WTC11 (cell line): ENCODE measurements around the gene TBCB.

ENCODE experiments used
- CREM ChIP-seq: sonication (generic); formaldehyde crosslinking; IDR thresholded peaks from 2 replicates; pipeline ENCODE4 v1.8.1; 2022; ENCODE audit warnings: mild to moderate bottlenecking, missing genetic modification reagents, moderate library complexity
- CTCF ChIP-seq: fragments of 200-600 bp; IDR thresholded peaks from 2 replicates; pipeline ENCODE4 v1.8.0; 2022; ENCODE audit warnings: antibody characterized with exemption
- STAT6 ChIP-seq: sonication (generic); formaldehyde crosslinking; conservative IDR thresholded peaks from 2 replicates; pipeline ENCODE4 v1.8.1; 2023; ENCODE audit warnings: mild to moderate bottlenecking, low read depth, missing genetic modification reagents, moderate library complexity
- TF ChIP-seq, protein P1 (sequence below): sonication (generic); formaldehyde crosslinking; IDR thresholded peaks from 2 replicates; pipeline ENCODE4 v1.8.0; 2022; ENCODE audit warnings: mild to moderate bottlenecking, missing genetic modification reagents

DNA sequence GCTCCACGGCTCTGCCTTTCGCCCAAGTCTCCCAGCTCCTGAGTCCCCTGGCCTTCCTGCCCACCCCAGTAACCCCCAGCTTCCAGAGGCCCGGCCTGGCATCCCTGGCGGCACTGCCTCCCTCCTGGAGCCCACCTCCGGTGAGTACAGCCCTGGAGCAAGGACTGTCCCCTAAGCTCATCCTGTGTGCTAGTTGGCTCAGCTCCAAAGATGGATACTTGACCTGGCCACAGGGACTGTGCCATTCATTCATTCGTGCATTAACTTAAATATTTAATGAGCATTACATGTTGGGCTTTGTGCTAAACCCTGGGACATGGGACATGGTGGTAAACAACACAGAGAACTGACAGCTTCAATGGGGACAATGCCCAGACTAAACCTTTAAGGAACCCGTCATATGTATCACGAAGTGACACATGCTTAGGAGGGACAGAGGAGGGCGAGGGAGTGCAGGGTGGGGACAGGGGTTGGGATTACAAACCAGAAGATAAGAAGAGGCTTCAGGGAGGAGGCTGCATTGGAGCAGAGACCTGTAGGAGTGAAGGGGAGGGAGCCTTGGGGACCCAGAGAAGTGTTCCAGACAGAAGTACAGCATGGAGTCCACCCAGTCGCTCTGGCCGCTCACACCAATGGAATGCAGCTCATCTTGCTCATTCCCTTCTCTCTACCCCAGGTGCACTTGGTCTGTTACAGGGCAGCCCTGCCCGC lies 11.3 kb upstream of the TBCB start:
- TF ChIP-seq CTCF = no peak
- no peak for TF ChIP-seq CREM (CRISPR knock-in tag)
- no peak for TF ChIP-seq STAT6 (CRISPR knock-in tag)
- TF ChIP-seq, protein P1, sequence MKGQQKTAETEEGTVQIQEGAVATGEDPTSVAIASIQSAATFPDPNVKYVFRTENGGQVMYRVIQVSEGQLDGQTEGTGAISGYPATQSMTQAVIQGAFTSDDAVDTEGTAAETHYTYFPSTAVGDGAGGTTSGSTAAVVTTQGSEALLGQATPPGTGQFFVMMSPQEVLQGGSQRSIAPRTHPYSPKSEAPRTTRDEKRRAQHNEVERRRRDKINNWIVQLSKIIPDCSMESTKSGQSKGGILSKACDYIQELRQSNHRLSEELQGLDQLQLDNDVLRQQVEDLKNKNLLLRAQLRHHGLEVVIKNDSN (CRISPR knock-in tag) = no peak
